ENCODE results near the gene HOXA7. TPM values are rescaled to one million over a fixed set of nuclear protein-coding genes. Genes with fewer than 3 reads are reported as not detected.

HOXA7 gene
- total and polyA plus RNA-seq, 2 donors (not counting 1 experiment from before 2014, with no cell fraction given), result 0.37 TPM; not detected in 1

- TF ChIP-seq EZH2 (IDR thresholded peaks at IDR 0.05; ENCODE audit: borderline replicate concordance, insufficient read depth, low read depth, low read length, poor library complexity, severe bottlenecking), result peak; percentile 95
- no peak for TF ChIP-seq CTCF (IDR thresholded peaks at IDR 0.05)
- Histone ChIP-seq H3K9me3 (ENCODE audit: control extremely low read depth in 1 of 3, control insufficient read depth in 2 of 3, insufficient read depth in 1 of 3, low read length in 2 of 3) (peaks cover 0 to 47% (median 2%) of the 10 kb centered on the region in 3 donors), H3K4me1 (ENCODE audit: control insufficient read depth in 2 of 2, insufficient read depth in 2 of 2, low read length in 2 of 2) (peaks cover 41 to 65% of the 10 kb centered on the region in 2 donors), H3K4me3 (ENCODE audit: control extremely low read depth in 1 of 5, extremely low read depth in 1 of 5, insufficient read depth in 1 of 5, low read depth in 2 of 5, low read length in 4 of 5) (no peak overlapping the region), H4K20me1 (ENCODE audit: control insufficient read depth, insufficient read depth, low read length, poor library complexity, severe bottlenecking) (no peaks in the 10 kb centered on the region), H3K27me3 (replicated peaks in 1 of 4; ENCODE audit: control extremely low read depth in 1 of 4, control insufficient read depth in 3 of 4, insufficient read depth in 4 of 4, low read length in 3 of 4) (peaks cover 5 to 84% (median 83%) of the 10 kb centered on the region in 4 experiments), H3K79me2 (ENCODE audit: control insufficient read depth, insufficient read depth, low read length) (no peaks in the 10 kb centered on the region), H3K4me2 (replicated peaks; ENCODE audit: low read depth, low read length, poor library complexity, severe bottlenecking) (peak overlapping the region; percentile 78), H3K9ac (ENCODE audit: low read length) (no peak overlapping the region), H3K36me3 (replicated peaks in 1 of 2; ENCODE audit: control extremely low read depth in 1 of 2, control insufficient read depth in 1 of 2, extremely low read depth in 1 of 2, insufficient read depth in 2 of 2, low read length in 1 of 2) (no peaks in the 10 kb centered on the region), H3K27ac (ENCODE audit: low read length in 2 of 2) (no peak overlapping the region), H2AFZ (ENCODE audit: insufficient read depth, low read depth, low read length, poor library complexity, severe bottlenecking) (no peak overlapping the region)
- Mint-ChIP-seq H3K27me3 (peaks cover 83% of the 10 kb centered on the region), H3K27ac (peak overlapping the region; percentile 32), H3K9me3 (ENCODE audit: insufficient read depth) (no peaks in the 10 kb centered on the region), H3K4me3 (peak overlapping the region; percentile 68), H3K4me1 (peaks cover 37% of the 10 kb centered on the region)
- intact Hi-C loops (cut with micrococcal nuclease), result loop anchor here (5.0 to 10.0 kb wide), 2 partner anchors 44 to 407 kb away; partner anchors contain the start of gene EVX1
- CTCF ChIA-PET, result interaction anchor here (0.9 to 2.5 kb wide), 10 partner anchors 8 to 1346 kb away, joined by 3 to 11 read pairs (median 6); partner anchors contain the start of genes HOXA11 and HOXA6
- ATAC-seq (ENCODE audit: low read depth) (no peak), DNase-seq (peak; percentile 50)
- POLR2A ChIA-PET, result no interaction called here
- 16% methylated on average over 23 of the region's 29 CpGs for WGBS (ENCODE audit: insufficient coverage)
These were observed 41.8 kb upstream of the HOXA7 start for GRCh38 chr7:27198138-27198841.

All from B cell (primary cell).